Activated gamma-delta T cell treated with anti-CD3 and anti-CD28 coated beads, Interleukin-2, amount 50 U/mL, for 16 hours (primary cell): Measurements from ENCODE around the gene CECR2.

Source experiments
- DNase-seq: peaks from one replicate; pipeline ENCODE4 v3.0.0-alpha.2; 2020; ENCODE audit warnings: low read depth

Gene CECR2

GRCh38 chr22:17460895-17461294, 91.6 kb downstream of the CECR2 start:
- DNase-seq: no peak

- no peak for DNase-seq
Measured at GRCh38 chr22:17470880-17471500, 101.7 kb downstream of the CECR2 start.

DNA sequence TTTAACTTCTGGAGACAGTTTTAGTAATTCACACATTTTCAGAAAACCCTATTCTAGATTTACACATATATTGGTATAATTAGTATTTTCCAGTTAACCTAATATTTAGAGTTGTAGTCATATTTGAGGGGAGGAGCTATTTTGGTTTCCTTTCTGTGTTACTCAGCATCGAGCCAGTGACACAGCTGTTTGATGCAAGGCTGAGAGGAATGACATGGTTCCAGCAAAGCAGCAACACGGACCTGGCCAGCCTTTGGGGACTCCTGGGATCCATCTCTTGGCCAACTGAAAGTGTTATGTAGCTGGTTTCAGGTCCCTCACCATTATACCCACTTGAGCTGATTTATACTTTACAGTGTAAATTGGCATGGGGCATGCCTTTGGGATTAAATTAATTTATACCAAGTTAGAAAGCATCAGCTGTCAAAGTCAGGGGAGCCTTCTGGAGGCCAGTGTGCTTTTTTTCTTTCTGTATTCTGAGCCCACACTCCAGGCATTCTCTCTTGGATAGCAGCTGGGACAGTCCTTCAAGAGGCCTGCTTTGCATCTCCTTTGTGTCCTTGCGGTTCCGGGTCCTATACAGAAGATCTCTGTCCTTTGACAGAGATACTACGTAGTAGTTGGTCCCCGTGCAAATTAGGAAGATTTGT, 102.8 kb downstream of the CECR2 start:
- no peak for DNase-seq

DNA sequence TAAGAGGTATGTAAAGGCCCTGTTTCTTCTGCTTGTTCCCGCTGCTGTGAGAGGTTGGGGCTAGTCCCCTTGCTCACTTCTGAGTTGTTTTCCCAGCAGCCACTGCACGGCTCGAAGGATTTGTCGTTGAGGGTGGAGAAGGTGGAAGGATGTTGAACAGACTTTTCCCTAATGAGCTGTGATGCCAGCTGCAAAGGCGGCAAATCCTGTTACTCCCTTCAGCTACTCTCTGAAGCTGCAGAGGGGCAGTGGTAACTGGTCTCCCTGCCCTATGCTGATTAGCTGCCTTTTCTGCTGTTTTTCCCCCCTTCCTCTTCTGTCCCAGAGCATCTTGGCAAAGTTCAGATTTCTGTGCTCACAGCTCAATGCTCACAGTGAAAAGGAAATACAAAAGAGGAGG, 103.7 kb downstream of the CECR2 start:
- DNase-seq: no peak

- no peak for DNase-seq
Measured at GRCh38 chr22:17475318-17476230, 106.3 kb downstream of the CECR2 start.

GRCh38 chr22:17476838-17477237, 107.6 kb downstream of the CECR2 start:
- DNase-seq: no peak

- DNase-seq: no peak
Measured at GRCh38 chr22:17477391-17477833, 108.2 kb downstream of the CECR2 start.

- no peak for DNase-seq
Measured at GRCh38 chr22:17479135-17479534, 109.9 kb downstream of the CECR2 start.

DNA sequence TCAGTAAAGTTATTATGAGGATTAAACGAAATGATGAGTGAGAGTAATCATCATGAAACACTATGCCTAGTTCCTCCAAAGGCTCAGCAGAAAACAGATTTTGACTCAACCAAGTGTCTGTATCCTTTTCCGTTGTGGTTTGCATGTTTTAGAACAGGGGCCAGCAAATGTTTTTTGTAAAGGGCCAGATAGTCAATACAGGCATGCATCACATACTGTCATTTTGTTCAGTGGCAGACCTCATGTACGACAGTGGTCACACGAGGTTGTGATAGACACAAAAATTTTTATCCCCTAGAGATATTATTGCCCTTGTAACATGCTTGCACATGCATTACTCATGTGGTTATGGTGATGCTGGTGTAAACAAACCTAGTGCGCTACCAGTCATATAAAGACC, 112.2 kb downstream of the CECR2 start:
- DNase-seq: no peak

- DNase-seq: no peak
Measured at GRCh38 chr22:17483688-17484372, 114.6 kb downstream of the CECR2 start.

DNA sequence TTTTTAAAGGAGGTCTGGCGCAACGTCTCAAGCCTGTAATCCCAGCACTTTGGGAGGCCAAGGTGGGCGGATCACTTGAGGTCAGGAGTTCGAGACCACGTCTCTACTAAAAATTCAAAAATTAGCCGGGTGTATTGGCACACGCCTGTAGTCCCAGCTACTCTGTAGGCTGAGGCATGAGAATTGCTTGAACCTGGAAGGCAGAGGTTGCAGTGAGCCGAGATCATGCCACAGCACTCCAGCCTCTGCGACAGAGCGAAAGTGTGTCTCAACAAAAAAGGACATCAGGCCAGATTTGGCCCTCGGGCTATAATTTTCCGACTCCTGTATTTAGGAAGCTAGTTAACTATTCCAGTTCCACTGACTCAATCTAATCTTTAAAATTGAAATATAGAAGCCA, 115.3 kb downstream of the CECR2 start:
- no peak for DNase-seq

DNA sequence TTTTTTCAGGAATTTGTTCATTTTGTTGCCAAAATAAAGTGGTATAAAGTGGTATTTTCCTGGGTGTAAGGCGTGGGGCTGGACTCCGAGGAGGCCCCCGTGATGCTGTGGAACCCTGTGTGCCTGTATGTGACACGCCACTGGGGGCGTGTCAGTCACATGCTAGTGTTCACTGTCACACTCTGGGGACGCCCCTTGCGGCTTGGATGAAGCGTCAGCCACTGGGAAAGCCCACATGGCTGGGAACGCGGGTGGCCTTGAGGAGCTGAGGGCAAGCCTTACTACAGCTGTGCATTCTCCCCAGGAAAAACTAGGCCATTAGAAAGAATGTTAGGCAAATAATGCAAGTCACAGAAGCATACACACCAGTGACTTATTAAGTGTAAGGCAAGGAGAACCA, 117.1 kb downstream of the CECR2 start:
- DNase-seq: no peak

DNA sequence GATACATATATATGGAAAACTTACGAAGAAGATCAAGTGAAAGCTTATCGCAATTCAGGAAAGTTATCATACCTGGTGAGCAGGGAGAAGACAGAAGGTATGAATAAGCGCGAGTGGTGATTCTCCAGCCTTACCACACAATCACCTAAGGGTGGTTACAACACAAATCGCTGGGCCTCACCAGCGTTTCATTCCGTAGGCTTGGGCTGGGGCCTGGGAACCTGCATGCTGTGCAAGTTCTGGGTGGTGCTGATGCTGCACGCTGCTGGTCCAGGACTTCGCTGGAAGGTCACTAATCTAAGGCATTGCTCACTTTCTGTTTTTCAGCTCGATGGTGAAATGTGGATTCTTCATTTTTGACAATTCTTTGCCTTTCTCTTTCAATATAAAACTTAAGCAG, 117.5 kb downstream of the CECR2 start:
- no peak for DNase-seq

- no peak for DNase-seq
Measured at GRCh38 chr22:17489101-17489500, 119.8 kb downstream of the CECR2 start.

DNA sequence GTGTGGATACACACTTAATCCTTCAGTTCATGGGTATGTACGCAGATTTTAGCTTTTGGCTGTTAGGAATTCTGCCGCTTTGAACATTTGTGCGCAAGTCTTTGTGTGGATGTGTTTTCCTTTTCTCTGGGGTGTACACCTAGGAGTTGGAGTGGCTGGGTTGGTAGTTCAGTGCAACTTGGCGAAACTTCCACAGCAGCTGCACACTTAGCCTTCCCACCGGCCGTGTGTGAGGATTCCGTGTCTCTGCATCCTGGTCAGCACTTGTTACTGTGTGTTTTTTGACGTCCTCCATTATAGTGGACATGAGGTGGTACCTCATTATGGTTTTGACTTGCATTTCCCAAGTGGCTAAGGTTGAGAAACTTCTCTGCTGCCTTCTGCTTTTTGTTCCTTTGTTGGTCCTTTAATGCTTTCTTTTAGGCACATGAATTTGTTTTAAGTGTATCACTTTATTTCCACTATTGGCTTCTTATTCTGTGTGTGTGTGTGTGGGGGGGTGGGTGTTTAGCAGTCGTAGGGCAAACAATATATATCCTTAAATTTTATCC, 121.9 kb downstream of the CECR2 start:
- no peak for DNase-seq

DNA sequence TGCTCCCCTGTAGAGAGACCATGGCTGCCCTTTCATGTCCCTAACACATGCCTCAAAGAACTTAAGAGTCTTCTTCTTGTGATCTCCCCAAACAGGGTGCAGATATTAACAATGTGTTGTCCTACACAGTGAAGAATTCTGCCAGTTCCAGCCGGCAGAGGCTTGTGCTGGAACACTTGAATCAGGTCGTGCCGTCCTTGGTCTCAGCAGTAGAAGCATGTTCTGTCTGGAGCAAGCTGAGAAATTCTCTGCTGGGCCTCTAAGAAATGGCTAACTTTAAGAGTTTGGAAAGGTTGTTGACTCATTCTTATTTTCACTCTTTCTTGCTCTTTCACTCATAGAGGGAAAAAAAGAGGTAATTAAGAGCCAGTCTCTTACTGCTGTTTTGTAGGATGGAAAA, 123.0 kb downstream of the CECR2 start:
- DNase-seq: no peak

GRCh38 chr22:17493419-17493981, 124.2 kb downstream of the CECR2 start:
- no peak for DNase-seq

DNA sequence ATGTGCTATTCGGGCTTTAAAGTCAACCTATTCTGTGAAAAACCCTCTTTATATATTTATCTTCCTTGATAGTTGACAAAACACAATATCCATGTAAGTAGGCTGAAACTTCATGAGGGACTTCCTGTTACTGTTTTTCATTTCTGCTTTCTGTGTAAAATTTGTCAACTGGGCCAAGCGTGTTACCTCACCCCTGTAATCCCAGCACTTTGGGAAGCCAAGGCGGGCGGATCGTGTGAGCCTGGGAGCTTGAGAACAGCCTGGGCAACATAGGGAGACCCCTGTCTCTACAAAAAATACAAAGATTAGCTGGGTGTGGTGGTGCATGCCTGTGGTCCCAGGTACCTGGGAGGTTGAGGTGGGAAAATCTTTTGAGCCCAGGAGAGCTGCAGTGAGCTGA, 127.6 kb downstream of the CECR2 start:
- DNase-seq: no peak

- DNase-seq: no peak
Measured at GRCh38 chr22:17501679-17502285, 132.5 kb downstream of the CECR2 start.

GRCh38 chr22:17508110-17508509, 138.8 kb downstream of the CECR2 start:
- DNase-seq: no peak

DNA sequence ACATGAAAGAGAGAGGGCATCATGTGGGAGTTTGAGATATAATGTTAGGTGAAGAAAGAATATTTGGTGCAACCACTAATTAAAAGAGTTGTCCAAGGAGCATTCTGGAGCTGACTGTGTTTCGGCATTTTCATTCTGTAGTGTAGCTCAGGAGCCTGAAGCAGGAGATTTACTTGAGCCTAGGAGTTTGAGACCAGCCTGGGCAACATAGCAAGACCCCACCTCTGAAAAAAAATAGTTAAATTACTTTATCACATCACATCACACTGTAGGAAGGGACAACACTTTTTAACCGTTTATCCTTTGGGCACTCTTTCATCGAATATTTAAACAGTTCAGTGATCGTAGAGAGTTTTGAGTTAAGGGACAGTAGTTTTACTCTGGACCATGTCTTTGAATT, 143.7 kb downstream of the CECR2 start:
- DNase-seq: no peak
